Astrocyte (in vitro differentiated cells and primary cell): ENCODE measurements around the gene DTNBP1.

ENCODE experiments used
- EZH2 ChIP-seq: IDR thresholded peaks from 2 replicates; pipeline ENCODE4 v1.6.1; 2012; ENCODE audit warnings: mild to moderate bottlenecking, low read length, inconsistent platforms; ENCODE audit not compliant: insufficient read depth
- TF ChIP-seq, protein P1 (sequence below): IDR thresholded peaks from 2 replicates; pipeline ENCODE4 v1.5.1; 2011; ENCODE audit warnings: low read depth, mild to moderate bottlenecking, inconsistent platforms, low read length, moderate library complexity; ENCODE audit not compliant: insufficient read depth

- TF ChIP-seq, protein P1, sequence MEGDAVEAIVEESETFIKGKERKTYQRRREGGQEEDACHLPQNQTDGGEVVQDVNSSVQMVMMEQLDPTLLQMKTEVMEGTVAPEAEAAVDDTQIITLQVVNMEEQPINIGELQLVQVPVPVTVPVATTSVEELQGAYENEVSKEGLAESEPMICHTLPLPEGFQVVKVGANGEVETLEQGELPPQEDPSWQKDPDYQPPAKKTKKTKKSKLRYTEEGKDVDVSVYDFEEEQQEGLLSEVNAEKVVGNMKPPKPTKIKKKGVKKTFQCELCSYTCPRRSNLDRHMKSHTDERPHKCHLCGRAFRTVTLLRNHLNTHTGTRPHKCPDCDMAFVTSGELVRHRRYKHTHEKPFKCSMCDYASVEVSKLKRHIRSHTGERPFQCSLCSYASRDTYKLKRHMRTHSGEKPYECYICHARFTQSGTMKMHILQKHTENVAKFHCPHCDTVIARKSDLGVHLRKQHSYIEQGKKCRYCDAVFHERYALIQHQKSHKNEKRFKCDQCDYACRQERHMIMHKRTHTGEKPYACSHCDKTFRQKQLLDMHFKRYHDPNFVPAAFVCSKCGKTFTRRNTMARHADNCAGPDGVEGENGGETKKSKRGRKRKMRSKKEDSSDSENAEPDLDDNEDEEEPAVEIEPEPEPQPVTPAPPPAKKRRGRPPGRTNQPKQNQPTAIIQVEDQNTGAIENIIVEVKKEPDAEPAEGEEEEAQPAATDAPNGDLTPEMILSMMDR: no peak
- TF ChIP-seq EZH2: no peak
Measured at GRCh38 chr6:15475872-15476271, 187.0 kb downstream of the DTNBP1 start.
